GM12891 (cell line): ENCODE measurements around the gene MAPT.
"Not testable (repeated sequence)": the region's sequence is repeated elsewhere in the genome, so short reads cannot be mapped to it uniquely, and the experiment has no call there.

Experiments
- PAX5 ChIP-seq: IDR thresholded peaks from 2 replicates; pipeline ENCODE4 v1.6.1; 2011; ENCODE audit warnings: low read length, moderate library complexity, mild to moderate bottlenecking; ENCODE audit not compliant: insufficient read depth, severe bottlenecking
- POLR2A ChIP-seq: IDR thresholded peaks from 2 replicates; pipeline ENCODE4 v1.6.1; 2011; ENCODE audit warnings: low read depth, low read length, control low read depth
- POLR2AphosphoS5 ChIP-seq: IDR thresholded peaks from 2 replicates; pipeline ENCODE4 v1.6.1; 2011; ENCODE audit warnings: low read depth, low read length, control low read depth
- POU2F2 ChIP-seq: IDR thresholded peaks from 2 replicates; pipeline ENCODE4 v1.6.1; 2011; ENCODE audit warnings: low read depth, mild to moderate bottlenecking, control low read depth, low read length, moderate library complexity
- TAF1 ChIP-seq: IDR thresholded peaks from 2 replicates; pipeline ENCODE4 v1.6.1; 2011; ENCODE audit warnings: low read depth, low read length, control low read depth

GRCh38 chr17:45862127-45862526 lies 32.2 kb upstream of the MAPT start:
- TF ChIP-seq POLR2A, POLR2AphosphoS5, TAF1, PAX5, POU2F2: not testable (repeated sequence)
